ENCODE measurements around the gene SMAD3. TPM values are rescaled to one million over a fixed set of nuclear protein-coding genes. Genes with fewer than 3 reads are reported as not detected.

SMAD3 gene
- total RNA-seq, 1 experiment from 2014 or later = 21.9 TPM

GRCh38 chr15:67091980-67092677 is 26.7 kb downstream of the SMAD3 start:
- in situ Hi-C loops (cut with HindIII; ENCODE audit: low sequenced_read_pairs) = no loop called here
- DNase-seq (ENCODE audit: low spot score) = no peak

GRCh38 chr15:67092752-67093503 is 27.5 kb downstream of the SMAD3 start:
- no peak for DNase-seq (ENCODE audit: low spot score)
- in situ Hi-C loops (cut with HindIII; ENCODE audit: low sequenced_read_pairs) = no loop called here

GRCh38 chr15:67093504-67093862 is 28.1 kb downstream of the SMAD3 start:
- no peak for DNase-seq (ENCODE audit: low spot score)
- in situ Hi-C loops (cut with HindIII; ENCODE audit: low sequenced_read_pairs) = no loop called here

- in situ Hi-C loops (cut with HindIII; ENCODE audit: low sequenced_read_pairs) = no loop called here
- no peak for DNase-seq (ENCODE audit: low spot score)
Measured at GRCh38 chr15:67094001-67094826, 28.8 kb downstream of the SMAD3 start.

GRCh38 chr15:67095912-67096311 is 30.5 kb downstream of the SMAD3 start:
- no peak for DNase-seq (ENCODE audit: low spot score)
- in situ Hi-C loops (cut with HindIII; ENCODE audit: low sequenced_read_pairs) = no loop called here

GRCh38 chr15:67096546-67097294 is 31.3 kb downstream of the SMAD3 start:
- in situ Hi-C loops (cut with HindIII; ENCODE audit: low sequenced_read_pairs) = no loop called here
- DNase-seq (ENCODE audit: low spot score) = no peak

GRCh38 chr15:67097424-67097823 is 32.0 kb downstream of the SMAD3 start:
- in situ Hi-C loops (cut with HindIII; ENCODE audit: low sequenced_read_pairs) = no loop called here
- no peak for DNase-seq (ENCODE audit: low spot score)

GRCh38 chr15:67097930-67098740 is 32.7 kb downstream of the SMAD3 start:
- no peak for DNase-seq (ENCODE audit: low spot score)
- in situ Hi-C loops (cut with HindIII; ENCODE audit: low sequenced_read_pairs) = no loop called here

GRCh38 chr15:67098768-67099282 is 33.4 kb downstream of the SMAD3 start:
- no peak for DNase-seq (ENCODE audit: low spot score)
- in situ Hi-C loops (cut with HindIII; ENCODE audit: low sequenced_read_pairs) = no loop called here

- in situ Hi-C loops (cut with HindIII; ENCODE audit: low sequenced_read_pairs) = no loop called here
- no peak for DNase-seq (ENCODE audit: low spot score)
Measured at GRCh38 chr15:67100124-67100791, 34.9 kb downstream of the SMAD3 start.

GRCh38 chr15:67100801-67101581 is 35.6 kb downstream of the SMAD3 start:
- in situ Hi-C loops (cut with HindIII; ENCODE audit: low sequenced_read_pairs) = no loop called here
- no peak for DNase-seq (ENCODE audit: low spot score)

- no peak for DNase-seq (ENCODE audit: low spot score)
- in situ Hi-C loops (cut with HindIII; ENCODE audit: low sequenced_read_pairs) = no loop called here
Measured at GRCh38 chr15:67101911-67102598, 36.7 kb downstream of the SMAD3 start.

GRCh38 chr15:67102599-67102929 is 37.2 kb downstream of the SMAD3 start:
- no peak for DNase-seq (ENCODE audit: low spot score)
- in situ Hi-C loops (cut with HindIII; ENCODE audit: low sequenced_read_pairs) = no loop called here

- in situ Hi-C loops (cut with HindIII; ENCODE audit: low sequenced_read_pairs) = no loop called here
Measured at GRCh38 chr15:67103021-67103420, 37.6 kb downstream of the SMAD3 start.

GRCh38 chr15:67103432-67103831 is 38.0 kb downstream of the SMAD3 start:
- DNase-seq (ENCODE audit: low spot score) = no peak
- in situ Hi-C loops (cut with HindIII; ENCODE audit: low sequenced_read_pairs) = no loop called here

More at GRCh38 chr15:67103021-67103420, 37.6 kb downstream of the SMAD3 start:
- no peak for DNase-seq (ENCODE audit: low spot score)

GRCh38 chr15:67103869-67104268 is 38.5 kb downstream of the SMAD3 start:
- DNase-seq (ENCODE audit: low spot score) = no peak
- in situ Hi-C loops (cut with HindIII; ENCODE audit: low sequenced_read_pairs) = no loop called here

- no peak for DNase-seq (ENCODE audit: low spot score)
- in situ Hi-C loops (cut with HindIII; ENCODE audit: low sequenced_read_pairs) = no loop called here
Measured at GRCh38 chr15:67104510-67104909, 39.1 kb downstream of the SMAD3 start.

Data from G401 (cell line).